ENCODE data around the gene USP13.

USP13 gene

DNA sequence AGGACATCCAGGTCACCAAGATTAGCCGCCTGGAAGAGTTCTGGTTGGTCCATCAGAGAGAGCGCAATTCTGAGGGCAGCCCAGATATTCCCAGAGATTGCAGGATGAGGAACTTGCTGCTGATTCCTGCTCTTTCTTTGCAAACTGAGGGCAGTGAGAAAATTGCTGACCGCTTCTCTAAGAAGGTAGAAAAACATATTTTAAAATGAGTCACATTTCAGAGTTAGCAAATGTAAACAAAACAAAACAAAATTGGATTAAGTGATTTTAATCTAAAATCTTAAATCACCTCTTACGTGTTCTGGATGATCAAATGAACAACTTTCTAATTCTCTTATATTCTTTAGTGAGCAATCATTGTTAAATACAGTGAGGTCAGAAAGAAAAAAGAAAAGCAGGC is 149.0 kb downstream of the USP13 start:
- DNase-seq, result peak; percentile 13

DNA sequence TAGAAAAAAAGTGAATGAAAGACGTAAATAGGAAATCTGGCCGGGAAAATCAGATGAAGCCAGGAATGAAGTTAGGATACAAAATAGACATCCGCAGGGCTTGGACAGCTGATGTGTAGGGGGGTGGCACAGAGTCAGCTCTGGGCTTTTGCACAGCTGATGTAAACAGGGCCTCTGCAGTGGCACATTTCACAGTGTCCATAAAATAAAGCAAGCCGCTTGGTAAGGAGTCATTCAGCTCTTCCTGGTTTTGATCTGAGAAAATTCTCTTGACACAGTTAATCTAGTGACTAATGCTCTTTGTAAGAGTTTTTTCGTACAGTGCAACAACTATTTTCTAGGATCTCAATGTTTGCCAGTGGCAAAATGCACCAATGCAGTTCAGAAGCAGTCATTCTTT is 153.3 kb downstream of the USP13 start:
- peak; percentile 48 for DNase-seq

DNA sequence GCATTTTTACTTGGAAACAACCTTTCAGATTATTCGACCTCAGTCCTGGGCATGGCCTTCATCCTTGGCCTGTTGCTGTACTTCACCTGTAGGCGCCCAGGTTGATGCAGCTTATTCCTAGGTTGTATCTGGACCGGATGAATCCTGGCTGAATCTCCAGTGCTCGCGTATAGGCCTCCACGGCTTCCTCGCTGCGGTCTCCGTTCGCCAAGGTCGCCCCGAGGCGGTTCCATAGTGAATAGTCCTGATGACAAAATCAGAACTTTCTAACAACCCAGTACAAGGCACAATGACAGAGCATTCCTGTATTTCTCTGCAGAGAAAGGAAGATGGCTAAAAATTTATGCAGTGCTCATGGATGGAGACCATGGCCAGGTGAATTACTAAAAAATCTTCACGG is 154.7 kb downstream of the USP13 start:
- no peak for DNase-seq

DNA sequence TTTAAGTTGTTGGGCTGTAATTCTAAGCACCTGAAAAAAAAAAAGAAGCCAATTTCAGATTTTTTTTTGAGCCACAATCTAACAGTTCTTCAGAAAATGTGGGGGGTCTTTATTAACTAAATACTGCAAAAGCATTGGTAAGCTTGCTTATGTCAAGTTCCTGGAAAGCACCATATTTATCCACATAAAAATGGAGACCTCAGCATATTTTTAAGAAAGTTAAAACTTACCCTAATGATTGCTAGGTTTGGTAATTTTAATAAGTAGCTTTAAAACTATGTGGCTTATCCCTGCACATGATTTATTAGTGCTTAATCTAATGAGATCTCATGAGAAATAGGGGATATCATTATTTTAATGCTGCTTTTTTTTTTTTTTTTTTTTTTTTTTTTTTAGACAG is 156.8 kb downstream of the USP13 start:
- DNase-seq, result no peak

DNA sequence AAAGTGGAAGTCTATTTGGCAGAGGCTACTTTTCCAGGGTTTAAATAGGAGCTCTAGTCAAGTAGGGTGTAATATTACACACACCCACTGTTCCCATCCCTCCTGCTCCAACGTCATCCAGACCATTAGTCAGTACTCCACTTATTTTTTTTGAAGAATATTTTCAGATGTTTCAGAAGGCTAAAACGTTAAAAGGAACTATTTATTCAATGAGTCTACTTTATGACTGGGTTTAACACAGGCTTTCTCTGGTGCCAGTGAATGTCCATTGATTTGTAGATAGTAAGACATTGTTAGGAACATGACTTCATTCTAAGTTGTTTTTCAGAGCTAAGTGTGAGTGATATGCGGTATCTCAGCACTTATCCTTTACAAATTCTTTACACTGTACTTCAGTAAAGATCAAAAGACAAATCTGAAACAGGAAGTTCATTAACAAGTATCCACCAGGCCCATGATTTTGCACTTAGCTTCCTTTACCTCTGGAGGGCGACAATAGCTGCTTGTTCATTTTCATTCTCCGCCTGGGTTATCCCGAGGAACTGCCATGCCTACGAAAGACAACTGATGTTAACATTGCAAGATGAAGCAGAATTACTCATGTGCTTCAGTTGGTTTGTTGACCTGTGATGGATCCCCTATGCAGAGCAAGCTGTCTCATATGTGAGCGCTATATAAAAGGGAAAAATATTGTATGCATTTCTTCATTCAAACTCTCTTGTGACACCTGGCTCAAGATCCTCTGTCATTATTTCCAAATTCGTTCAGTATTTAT is 158.7 kb downstream of the USP13 start:
- DNase-seq, result peak; percentile 84

DNA sequence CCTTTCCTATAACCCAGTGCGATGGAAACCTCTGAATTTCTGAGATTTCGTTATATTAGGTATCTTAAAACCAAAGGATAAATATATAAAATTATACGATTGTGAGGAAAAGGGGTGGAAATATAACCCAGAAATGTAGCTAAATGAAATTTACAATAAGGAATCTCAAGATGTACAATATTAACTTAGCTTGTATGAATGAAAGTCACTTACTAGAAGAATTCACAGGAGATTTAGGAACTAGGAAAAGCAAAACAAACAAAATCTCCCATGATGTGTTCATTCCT is 159.2 kb downstream of the USP13 start:
- no peak for DNase-seq

DNA sequence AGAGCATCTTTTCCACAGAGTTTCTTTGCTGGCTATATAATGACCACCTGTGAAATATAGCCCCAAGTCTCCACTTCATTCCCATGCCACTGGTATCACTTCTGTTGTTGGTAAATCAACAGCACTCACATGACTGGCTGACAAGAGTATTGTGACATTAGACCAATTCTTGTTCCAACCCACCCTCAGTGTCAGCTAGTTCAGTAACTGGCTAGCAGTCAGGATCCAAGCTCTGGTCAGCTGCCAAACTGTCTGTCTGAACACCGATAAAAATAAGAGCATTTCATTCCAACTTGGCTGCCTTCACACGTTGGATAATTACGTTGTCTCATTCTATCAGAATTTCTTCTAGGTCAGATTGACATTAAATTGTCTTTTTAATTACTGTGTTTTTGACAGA is 166.5 kb downstream of the USP13 start:
- DNase-seq, result no peak

DNA sequence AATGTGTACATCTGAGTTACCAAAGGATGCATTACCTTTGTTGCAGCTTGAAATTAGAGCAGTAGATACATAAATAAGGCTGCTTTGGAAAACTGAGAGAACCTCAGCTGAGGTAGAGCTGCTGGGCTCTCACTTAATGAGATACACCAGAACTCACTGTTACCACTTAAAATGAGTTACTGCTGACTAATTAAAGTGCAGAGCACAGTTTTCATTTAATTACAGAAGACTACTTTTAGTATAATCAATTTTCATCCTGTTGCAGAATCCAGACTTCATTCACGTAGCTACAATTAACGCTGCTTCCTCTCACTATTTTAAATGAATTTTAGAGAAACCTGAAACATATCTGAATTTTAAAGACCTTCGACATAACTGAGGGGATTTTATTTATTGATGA is 169.5 kb downstream of the USP13 start:
- DNase-seq, result no peak

DNA sequence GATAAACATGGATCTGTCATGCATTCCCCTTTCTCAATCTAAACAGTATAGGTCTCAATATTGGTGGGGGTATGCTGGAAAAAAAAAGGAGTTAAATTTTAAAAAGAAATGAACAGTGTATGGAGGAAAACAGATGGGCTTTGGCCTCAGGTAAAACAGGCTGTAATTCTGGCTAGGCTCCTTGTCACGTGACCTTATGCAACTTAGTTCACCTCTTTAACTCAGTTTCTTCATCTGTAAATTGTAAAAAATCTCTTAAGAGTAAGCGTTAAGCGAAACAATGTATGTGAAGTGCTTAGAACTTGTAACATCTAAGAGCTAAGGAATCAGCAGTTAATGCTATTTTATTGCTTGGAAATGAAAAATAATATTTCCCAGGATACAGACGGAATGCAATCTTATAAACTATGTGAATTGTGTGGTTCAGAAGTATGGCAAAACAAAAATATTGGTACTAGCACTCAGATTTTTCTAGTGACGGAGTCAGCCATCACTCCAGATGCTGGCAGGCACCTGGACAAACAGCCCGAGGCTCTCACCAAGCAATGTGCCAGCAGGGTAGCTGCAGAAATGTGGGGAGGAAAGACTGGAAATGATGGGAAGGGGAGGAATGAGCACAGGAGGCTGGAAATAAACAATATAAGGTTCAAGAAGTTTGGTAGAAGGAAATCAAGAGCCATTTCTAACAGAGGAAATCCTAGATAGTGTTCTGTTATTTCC is 172.8 kb downstream of the USP13 start:
- no peak for DNase-seq

DNA sequence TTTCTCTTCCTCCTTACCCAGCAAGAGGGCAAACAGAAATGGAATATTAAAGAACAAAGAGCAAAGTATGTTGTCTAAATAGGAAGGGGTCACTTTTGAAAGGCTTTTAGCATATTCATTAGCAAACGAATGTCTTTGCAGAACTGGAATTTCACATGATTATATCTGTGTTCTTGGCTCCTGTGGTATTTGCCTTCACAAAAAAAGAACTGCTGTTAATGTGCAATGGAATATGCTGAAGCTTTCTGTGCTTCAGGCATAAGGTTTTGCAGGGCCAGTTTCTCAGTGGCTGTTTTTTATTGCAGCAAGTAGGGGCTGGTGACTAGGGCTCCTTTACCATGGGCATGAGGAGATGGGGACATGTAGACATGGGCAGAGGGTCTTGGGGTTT is 173.4 kb downstream of the USP13 start:
- no peak for DNase-seq

DNA sequence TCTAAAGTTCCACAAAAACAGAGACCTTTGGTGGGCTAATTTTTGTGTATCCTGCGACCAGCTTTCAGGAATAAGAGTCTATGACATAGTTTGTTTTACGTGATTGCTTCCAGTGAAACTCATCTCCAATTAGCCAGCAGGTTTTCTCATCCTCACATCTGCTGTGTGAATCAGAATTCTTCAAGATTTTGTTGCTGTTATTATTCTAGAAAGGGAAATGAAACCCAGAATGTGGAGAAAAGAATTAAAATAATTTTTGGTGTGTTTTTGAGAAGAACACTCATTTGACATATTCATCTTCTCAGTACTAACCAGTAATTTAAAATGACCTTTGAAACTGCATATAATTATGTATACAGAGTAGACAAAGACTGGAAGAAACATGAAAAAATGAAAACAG is 175.9 kb downstream of the USP13 start:
- no peak for DNase-seq

DNA sequence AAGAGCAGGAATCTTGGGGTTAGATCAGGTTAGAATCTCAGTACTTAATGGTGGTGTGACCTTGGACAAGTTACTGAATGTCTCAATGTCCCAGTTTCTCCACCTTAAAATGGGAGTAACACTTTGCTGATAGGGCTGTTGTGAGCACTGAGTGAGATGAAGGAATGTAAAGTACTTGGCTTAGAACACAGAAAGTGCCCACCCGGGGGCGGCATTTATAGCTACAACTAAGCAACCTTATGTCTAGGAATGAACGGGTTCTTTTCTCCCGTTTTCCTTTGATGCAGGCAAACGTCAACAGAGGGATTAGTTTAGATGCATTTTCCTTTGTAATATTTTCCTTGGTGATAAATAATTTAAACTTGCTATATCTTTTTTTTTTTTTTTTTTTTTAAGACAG is 176.6 kb downstream of the USP13 start:
- no peak for DNase-seq

DNA sequence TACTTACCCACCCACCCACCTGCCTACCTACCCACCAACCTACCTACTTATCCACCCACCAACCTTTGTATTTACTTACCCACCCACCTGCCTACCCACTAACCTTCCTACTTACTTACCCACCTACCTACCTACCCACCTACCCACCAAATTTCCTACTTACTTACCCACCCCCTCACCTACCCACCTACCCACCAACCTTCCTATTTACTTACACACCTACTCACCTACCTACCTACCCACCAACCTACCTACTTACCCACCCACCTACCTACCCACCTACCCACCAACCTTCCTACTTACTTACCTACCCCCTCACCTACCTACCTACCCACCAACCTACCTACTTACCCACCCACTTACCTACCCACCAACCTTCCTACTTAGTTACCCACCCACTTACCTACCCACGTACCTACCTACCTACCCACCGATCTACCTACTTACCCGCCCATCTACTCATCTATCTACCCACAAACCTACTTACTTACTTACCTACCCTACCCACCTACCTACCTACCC is 179.6 kb downstream of the USP13 start:
- DNase-seq, result no peak

DNA sequence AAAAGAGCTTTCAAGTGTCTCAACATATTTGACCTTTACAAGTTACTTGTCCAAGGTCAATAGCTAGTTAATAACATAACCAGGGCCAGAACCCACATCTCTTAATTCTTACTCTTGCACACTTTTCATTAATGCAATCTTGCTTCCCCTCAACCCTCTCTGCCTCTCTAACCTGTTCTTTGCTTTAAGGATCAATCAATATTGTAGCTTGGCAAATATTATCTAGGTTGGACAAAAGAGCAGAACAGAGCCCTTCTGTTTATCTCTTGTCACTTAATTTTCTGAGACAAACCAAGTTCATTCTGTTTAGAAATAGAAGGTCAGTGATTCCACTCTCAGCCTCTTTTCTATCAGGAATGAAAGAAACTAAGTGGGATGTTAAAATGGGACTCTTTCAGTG is 180.5 kb downstream of the USP13 start:
- no peak for DNase-seq

DNA sequence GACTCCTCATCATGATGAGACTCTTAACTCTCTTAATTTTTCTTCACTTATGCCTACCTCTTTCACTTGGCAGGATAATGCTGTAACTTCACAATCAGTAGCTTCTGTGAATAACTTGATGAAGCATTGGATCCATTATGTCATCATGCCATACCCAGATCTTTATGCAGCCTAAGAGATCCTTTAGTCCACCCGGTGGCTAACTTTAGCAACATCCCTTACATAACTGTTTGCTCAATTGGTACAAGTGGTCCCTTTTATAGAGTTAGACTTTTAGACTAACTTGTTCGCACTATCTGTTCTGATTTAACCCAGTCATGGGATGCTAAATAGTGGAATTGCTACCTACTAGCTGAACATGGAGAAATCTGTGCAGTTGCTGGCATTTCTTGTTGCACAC is 184.5 kb downstream of the USP13 start:
- no peak for DNase-seq

All from fibroblast of skin of back (primary cell).